HT-29 (cell line): ENCODE results near the gene TNRC6C. TPM values are rescaled to one million over a fixed set of nuclear protein-coding genes. Genes with fewer than 3 reads are reported as not detected.
"Not testable (repeated sequence)": the region's sequence is repeated elsewhere in the genome, so short reads cannot be mapped to it uniquely, and the experiment has no call there.

Experiments used
- DNase-seq: peaks from one replicate; pipeline ENCODE4 v3.0.0-alpha.2; 2015; ENCODE audit warnings: low spot score
- total RNA-seq: library from RNA; depleted of rRNA; stranded (reverse); fragments of >200 nt; shearing (Covaris generic); gene quantifications from 2 replicates; pipeline ENCODE4 v1.2.3, GENCODE V29; 2014

TNRC6C gene
- total RNA-seq, 1 experiment from 2014 or later = 7.2 TPM

- no peak for DNase-seq
Observed at GRCh38 chr17:78111727-78112517, 153.4 kb downstream of the TNRC6C start.

- DNase-seq = peak; percentile 75
Observed at GRCh38 chr17:78112518-78113471, 154.3 kb downstream of the TNRC6C start.

- no peak for DNase-seq
Observed at GRCh38 chr17:78113804-78114785, 155.6 kb downstream of the TNRC6C start.

- no peak for DNase-seq
Observed at GRCh38 chr17:78114831-78115723, 156.6 kb downstream of the TNRC6C start.

- DNase-seq = not testable (repeated sequence)
Observed at GRCh38 chr17:78115803-78116202, 157.3 kb downstream of the TNRC6C start.

GRCh38 chr17:78116411-78116810, 157.9 kb downstream of the TNRC6C start:
- no peak for DNase-seq

GRCh38 chr17:78117027-78117981, 158.8 kb downstream of the TNRC6C start:
- no peak for DNase-seq

- no peak for DNase-seq
Observed at GRCh38 chr17:78118801-78119241, 160.3 kb downstream of the TNRC6C start.

- no peak for DNase-seq
Observed at GRCh38 chr17:78120537-78120936, 162.0 kb downstream of the TNRC6C start.

- no peak for DNase-seq
Observed at GRCh38 chr17:78120971-78121800, 162.7 kb downstream of the TNRC6C start.

GRCh38 chr17:78121801-78122215, 163.3 kb downstream of the TNRC6C start:
- no peak for DNase-seq

- no peak for DNase-seq
Observed at GRCh38 chr17:78122216-78122930, 163.9 kb downstream of the TNRC6C start.

- DNase-seq = no peak
Observed at GRCh38 chr17:78122931-78123249, 164.4 kb downstream of the TNRC6C start.

GRCh38 chr17:78123258-78123929, 164.9 kb downstream of the TNRC6C start:
- DNase-seq = no peak

GRCh38 chr17:78124081-78124835, 165.8 kb downstream of the TNRC6C start:
- DNase-seq = no peak

GRCh38 chr17:78124836-78125137, 166.3 kb downstream of the TNRC6C start:
- no peak for DNase-seq
